CD4-positive, alpha-beta T cell (primary cell): ENCODE data around the gene FKBP7. TPM values are rescaled to one million over a fixed set of nuclear protein-coding genes. Genes with fewer than 3 reads are reported as not detected.
"Not testable (repeated sequence)": the region's sequence is repeated elsewhere in the genome, so short reads cannot be mapped to it uniquely, and the experiment has no call there.

Experiments
- ATAC-seq: fragments of 200-7000 bp; cut with Tn5 transposase; one replicate; pipeline ENCODE4 v1.10.0; 2022; ENCODE audit warnings: mild to moderate bottlenecking; ENCODE audit not compliant: poor library complexity
- CTCF ChIA-PET: fragments of 350-600 bp; sonication (Branson Sonifier 250); formaldehyde crosslinking; loops from one replicate; lab custom pipeline; 2021; ENCODE audit warnings: antibody characterized with exemption, inconsistent platforms; lab: Charles Lee
- POLR2A ChIA-PET: fragments of 350-600 bp; sonication (Branson Sonifier 250); formaldehyde crosslinking; loops from one replicate; lab custom pipeline; 2021; ENCODE audit warnings: antibody characterized with exemption, inconsistent platforms; lab: Charles Lee
- DNase-seq, 14 experiments: peaks; one replicate each; pipeline ENCODE4 v3.0.0-alpha.2; 2013 to 2020; ENCODE audit warnings: mixed read lengths in 2 of 14
- H3K27ac ChIP-seq, 2 donors: one replicate each; pipeline versions ENCODE4 v1.5.1 to v1.7.0; 2013; ENCODE audit warnings: low read length in 2 of 2, low read depth in 1 of 2, mild to moderate bottlenecking in 1 of 2
- H3K27me3 ChIP-seq, 2 experiments: 1 replicate in 1 of 2; 2 replicates in 1 of 2; pipeline versions ENCODE4 v1.6.1 to v1.7.0; 2013; ENCODE audit warnings: low read length in 2 of 2, control low read depth in 1 of 2, mild to moderate bottlenecking in 1 of 2, moderate library complexity in 1 of 2; ENCODE audit not compliant: insufficient read depth in 2 of 2, control insufficient read depth in 1 of 2
- H3K36me3 ChIP-seq: one replicate; pipeline ENCODE4 v1.6.1; 2013; ENCODE audit warnings: low read length, control low read depth; ENCODE audit not compliant: insufficient read depth
- H3K4me1 ChIP-seq: one replicate; pipeline ENCODE4 v1.6.1; 2013; ENCODE audit warnings: low read length, control low read depth; ENCODE audit not compliant: insufficient read depth
- H3K4me3 ChIP-seq: one replicate; pipeline ENCODE4 v1.5.1; 2013; ENCODE audit warnings: mild to moderate bottlenecking, low read length, moderate library complexity
- H3K9me3 ChIP-seq, 2 experiments: 1 replicate in 1 of 2; 2 replicates in 1 of 2; pipeline versions ENCODE4 v1.6.1 to v1.7.0; 2013; ENCODE audit warnings: low read length in 2 of 2, mild to moderate bottlenecking in 2 of 2, control low read depth in 1 of 2, moderate library complexity in 1 of 2; ENCODE audit not compliant: control insufficient read depth in 1 of 2, insufficient read depth in 1 of 2
- H3K27ac Mint-ChIP-seq: one replicate; pipeline ENCODE4 v1.8.0; 2020; ENCODE audit warnings: mixed read lengths
- H3K27me3 Mint-ChIP-seq: one replicate; pipeline ENCODE4 v1.8.0; 2021; ENCODE audit warnings: mixed read lengths
- H3K36me3 Mint-ChIP-seq: one replicate; pipeline ENCODE4 v1.8.0; 2021; ENCODE audit warnings: low read depth, mixed read lengths
- H3K4me1 Mint-ChIP-seq: one replicate; pipeline ENCODE4 v1.8.0; 2021; ENCODE audit warnings: low read depth, mixed read lengths
- H3K4me3 Mint-ChIP-seq: one replicate; pipeline ENCODE4 v1.8.0; 2020; ENCODE audit warnings: mild to moderate bottlenecking, mixed read lengths
- H3K9me3 Mint-ChIP-seq: one replicate; pipeline ENCODE4 v1.8.0; 2020; ENCODE audit warnings: mixed read lengths
- CTCF ChIP-seq: fragments of 200-600 bp; IDR thresholded peaks from one replicate; pipeline ENCODE4 v1.8.0; 2022; ENCODE audit warnings: antibody characterized with exemption, mild to moderate bottlenecking
- intact Hi-C, 2 experiments: fragments of 100-400 bp; cut with DNase I in 1 of 2; cut with micrococcal nuclease in 1 of 2; formaldehyde crosslinking; loops; one replicate each; pipeline versions ENCODE4 v1.15.1 to v1.9.0; 2023 to 2025; cut with DNase I, micrococcal nuclease
- polyA plus RNA-seq, 2 donors: library from polyadenylated mRNA; unstranded; fragments of 120-200 nt; gene quantifications; one replicate each; pipeline ENCODE4 v1.2.1, GENCODE V29; 2013
- total RNA-seq, 174 experiments: library from RNA in 2 of 174; stranded (reverse) in 2 of 174; gene quantifications; one replicate each; pipeline ENCODE4 v1.2.3 and lab custom pipeline; 2021 to 2026

The FKBP7 gene, protein sequence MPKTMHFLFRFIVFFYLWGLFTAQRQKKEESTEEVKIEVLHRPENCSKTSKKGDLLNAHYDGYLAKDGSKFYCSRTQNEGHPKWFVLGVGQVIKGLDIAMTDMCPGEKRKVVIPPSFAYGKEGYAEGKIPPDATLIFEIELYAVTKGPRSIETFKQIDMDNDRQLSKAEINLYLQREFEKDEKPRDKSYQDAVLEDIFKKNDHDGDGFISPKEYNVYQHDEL
- total RNA-seq (under 1 TPM; 0.25 to 0.55 TPM), total RNA-seq (lab: John Stamatoyannopoulos, UW) (0.32 to 5.4 (median 1.7) reads per million in 172 experiments)
- 2.1 TPM for polyA plus RNA-seq (2013, experiment 1 of 2)
- 2.5 TPM for polyA plus RNA-seq (2013, experiment 2 of 2)

GRCh38 chr2:178478439-178479274 is at the start of gene FKBP7:
Gene FKBP7 (minus strand): TSS chr2:178478600. CDS start chr2:178478499, 101 bp downstream.
- CTCF ChIA-PET = interaction anchor here (1.5 to 2.3 kb wide), 2 partner anchors 28 to 38 kb away, joined by 3 to 10 read pairs; partner anchors contain the start of genes PJVK and PRKRA
- DNase-seq (peak; percentile 74 to 95 (median 82)), ATAC-seq (peak; percentile 82)
- Histone ChIP-seq H3K4me1 (peaks cover 42% of the 10 kb centered on the region), H3K27me3 (no peaks in the 10 kb centered on the region), H3K36me3 (no peaks in the 10 kb centered on the region), H3K9me3 (no peaks in the 10 kb centered on the region), H3K4me3 (peak within 1 kb of the TSS; percentile 66), H3K27ac (peak within 1 kb of the TSS; percentile 76 to 83)
- no peaks in the 10 kb centered on the region for H3K27me3 Mint-ChIP-seq
- peak within 1 kb of the TSS; percentile 96 for H3K4me3 Mint-ChIP-seq
- H3K27ac Mint-ChIP-seq = peak within 1 kb of the TSS; percentile 91
- H3K36me3 Mint-ChIP-seq = peaks cover 10% of the 10 kb centered on the region
- peaks cover 46% of the 10 kb centered on the region for H3K4me1 Mint-ChIP-seq
- H3K9me3 Mint-ChIP-seq = no peaks in the 10 kb centered on the region
- POLR2A ChIA-PET = interaction anchor here (0.7 to 3.2 kb wide), 3 partner anchors 20 to 28 kb away, joined by 3 to 38 read pairs (median 5); partner anchors contain the start of genes PJVK and PRKRA
- peak; percentile 81 for TF ChIP-seq CTCF
- intact Hi-C loops = loop anchor here in 1 of 2 experiments (2.0 kb wide), 2 partner anchors 28 to 44 kb away; partner anchors contain the start of genes PJVK and PRKRA

DNA sequence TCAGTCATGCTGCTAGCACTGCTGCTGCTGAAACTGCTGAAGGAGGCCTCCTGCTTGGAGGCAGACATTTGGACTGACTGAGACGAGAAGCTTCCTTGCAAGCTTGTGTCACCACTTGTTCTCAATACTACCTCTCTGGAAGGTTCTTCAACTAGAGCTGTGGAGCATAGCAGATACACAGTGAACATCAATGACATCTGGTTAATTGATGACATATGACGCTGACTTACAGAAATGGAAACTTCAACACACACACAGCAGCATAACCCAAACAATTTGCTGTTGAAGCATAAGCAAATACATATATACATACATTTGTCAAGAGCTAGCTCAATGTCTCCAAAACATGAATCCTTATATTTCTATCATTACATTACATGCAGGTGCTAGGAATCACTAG is 49.2 kb upstream of the FKBP7 start:
- no peaks in the 10 kb centered on the region for H3K27me3 Mint-ChIP-seq
- no peak overlapping the region for H3K27ac ChIP-seq
- no peak for TF ChIP-seq CTCF
- ATAC-seq (no peak), DNase-seq (no peak)
- H3K36me3 Mint-ChIP-seq = peaks cover 79% of the 10 kb centered on the region
- peaks cover 52% of the 10 kb centered on the region for H3K4me1 Mint-ChIP-seq
- no peaks in the 10 kb centered on the region for H3K27me3 ChIP-seq
- ChIA-PET CTCF (interaction anchor here (1.2 kb wide), 1 partner anchor 415 kb away, joined by 3 read pairs; the partner anchor contains the start of gene RBM45), POLR2A (interaction anchor here (1.0 kb wide), 1 partner anchor 77 kb away, joined by 3 read pairs; the partner anchor contains the start of genes PJVK and PRKRA)
- H3K4me3 Mint-ChIP-seq = no peak overlapping the region
- peaks cover 15% of the 10 kb centered on the region for H3K36me3 ChIP-seq
- no peak overlapping the region for H3K27ac Mint-ChIP-seq
- intact Hi-C loops = no loop called here
- H3K4me1 ChIP-seq = peaks cover 8% of the 10 kb centered on the region
- no peaks in the 10 kb centered on the region for H3K9me3 ChIP-seq
- no peaks in the 10 kb centered on the region for H3K9me3 Mint-ChIP-seq
- no peak overlapping the region for H3K4me3 ChIP-seq

GRCh38 chr2:178526256-178526655 is 47.9 kb upstream of the FKBP7 start:
- DNase-seq = no peak
- Histone ChIP-seq H3K27me3 (no peaks in the 10 kb centered on the region), H3K4me3 (no peak overlapping the region), H3K27ac (no peak overlapping the region), H3K36me3 (peaks cover 1% of the 10 kb centered on the region), H3K9me3 (no peaks in the 10 kb centered on the region), H3K4me1 (peaks cover 8% of the 10 kb centered on the region)
- no peak for ATAC-seq
- ChIA-PET CTCF (interaction anchor here (1.3 kb wide), 1 partner anchor 111 kb away, joined by 4 read pairs; no protein-coding TSS in a partner anchor), POLR2A (no interaction called here)
- no peak for TF ChIP-seq CTCF
- Mint-ChIP-seq H3K4me3 (peak overlapping the region; percentile 4), H3K27ac (no peak overlapping the region), H3K27me3 (no peaks in the 10 kb centered on the region), H3K36me3 (peaks cover 65% of the 10 kb centered on the region), H3K9me3 (no peaks in the 10 kb centered on the region), H3K4me1 (peaks cover 56% of the 10 kb centered on the region)
- intact Hi-C loops = no loop called here

DNA sequence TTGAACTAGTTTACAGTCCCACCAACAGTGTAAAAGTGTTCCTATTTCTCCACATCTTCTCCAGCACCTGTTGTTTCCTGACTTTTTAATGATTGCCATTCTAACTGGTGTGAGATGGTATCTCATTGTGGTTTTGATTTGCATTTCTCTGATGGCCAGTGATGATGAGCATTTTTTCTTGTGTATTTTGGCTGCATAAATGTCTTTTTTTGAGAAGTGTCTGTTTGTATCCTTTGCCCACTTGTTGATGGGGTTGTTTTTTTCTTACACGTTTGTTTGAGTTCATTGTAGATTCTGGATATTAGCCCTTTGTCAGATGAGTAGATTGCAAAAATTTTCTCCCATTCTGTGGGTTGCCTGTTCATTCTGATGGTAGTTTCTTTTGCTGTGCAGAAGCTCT is 47.1 kb upstream of the FKBP7 start:
- H3K9me3 Mint-ChIP-seq, H3K27me3 Mint-ChIP-seq, intact Hi-C loops, POLR2A ChIA-PET, H3K27ac ChIP-seq, H3K4me3 ChIP-seq, DNase-seq, ATAC-seq, CTCF ChIA-PET, H3K4me1 ChIP-seq, H3K27ac Mint-ChIP-seq, H3K36me3 ChIP-seq, H3K27me3 ChIP-seq, H3K9me3 ChIP-seq: not testable (repeated sequence)
- H3K4me3 Mint-ChIP-seq = peak overlapping the region; percentile 32
- peaks cover 57% of the 10 kb centered on the region for H3K36me3 Mint-ChIP-seq
- H3K4me1 Mint-ChIP-seq = peaks cover 48% of the 10 kb centered on the region
